ENCODE data around the gene RTL9. TPM values are rescaled to one million over a fixed set of nuclear protein-coding genes. Genes with fewer than 3 reads are reported as not detected.

RTL9 gene
- total and polyA plus RNA-seq, 9 of the 15 experiments (the other 6 are each of a cell fraction or from before 2014, with no cell fraction given): 0.04 to 0.35 (median 0.13) TPM; not detected in 1

DNA sequence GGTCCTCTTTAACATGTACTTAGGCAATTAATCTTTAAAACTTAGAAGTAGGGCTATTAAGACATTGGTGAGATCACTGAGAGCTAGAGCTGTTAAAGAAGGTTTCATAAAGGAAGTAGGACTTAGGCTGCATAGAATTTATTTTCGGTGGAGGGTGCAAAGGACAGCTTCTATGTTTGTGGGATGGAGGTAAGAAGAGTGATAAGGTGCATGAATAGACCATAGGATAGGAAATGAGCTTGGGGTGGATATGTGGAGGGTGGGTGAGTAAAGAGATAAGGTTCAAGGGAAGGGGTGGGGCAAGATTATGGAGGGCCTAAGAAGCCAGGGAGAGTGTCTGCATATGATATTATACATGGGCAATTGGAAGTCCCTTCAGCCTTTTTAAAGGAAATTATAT, 15.9 kb downstream of the RTL9 start (continued):
- 0 out of 2 replicates have a peak, but pooled peaks have one; percentile 46 for TF ChIP-seq CHAMP1 (IDR thresholded peaks at IDR 0.05)
- TF ChIP-seq, protein P1, sequence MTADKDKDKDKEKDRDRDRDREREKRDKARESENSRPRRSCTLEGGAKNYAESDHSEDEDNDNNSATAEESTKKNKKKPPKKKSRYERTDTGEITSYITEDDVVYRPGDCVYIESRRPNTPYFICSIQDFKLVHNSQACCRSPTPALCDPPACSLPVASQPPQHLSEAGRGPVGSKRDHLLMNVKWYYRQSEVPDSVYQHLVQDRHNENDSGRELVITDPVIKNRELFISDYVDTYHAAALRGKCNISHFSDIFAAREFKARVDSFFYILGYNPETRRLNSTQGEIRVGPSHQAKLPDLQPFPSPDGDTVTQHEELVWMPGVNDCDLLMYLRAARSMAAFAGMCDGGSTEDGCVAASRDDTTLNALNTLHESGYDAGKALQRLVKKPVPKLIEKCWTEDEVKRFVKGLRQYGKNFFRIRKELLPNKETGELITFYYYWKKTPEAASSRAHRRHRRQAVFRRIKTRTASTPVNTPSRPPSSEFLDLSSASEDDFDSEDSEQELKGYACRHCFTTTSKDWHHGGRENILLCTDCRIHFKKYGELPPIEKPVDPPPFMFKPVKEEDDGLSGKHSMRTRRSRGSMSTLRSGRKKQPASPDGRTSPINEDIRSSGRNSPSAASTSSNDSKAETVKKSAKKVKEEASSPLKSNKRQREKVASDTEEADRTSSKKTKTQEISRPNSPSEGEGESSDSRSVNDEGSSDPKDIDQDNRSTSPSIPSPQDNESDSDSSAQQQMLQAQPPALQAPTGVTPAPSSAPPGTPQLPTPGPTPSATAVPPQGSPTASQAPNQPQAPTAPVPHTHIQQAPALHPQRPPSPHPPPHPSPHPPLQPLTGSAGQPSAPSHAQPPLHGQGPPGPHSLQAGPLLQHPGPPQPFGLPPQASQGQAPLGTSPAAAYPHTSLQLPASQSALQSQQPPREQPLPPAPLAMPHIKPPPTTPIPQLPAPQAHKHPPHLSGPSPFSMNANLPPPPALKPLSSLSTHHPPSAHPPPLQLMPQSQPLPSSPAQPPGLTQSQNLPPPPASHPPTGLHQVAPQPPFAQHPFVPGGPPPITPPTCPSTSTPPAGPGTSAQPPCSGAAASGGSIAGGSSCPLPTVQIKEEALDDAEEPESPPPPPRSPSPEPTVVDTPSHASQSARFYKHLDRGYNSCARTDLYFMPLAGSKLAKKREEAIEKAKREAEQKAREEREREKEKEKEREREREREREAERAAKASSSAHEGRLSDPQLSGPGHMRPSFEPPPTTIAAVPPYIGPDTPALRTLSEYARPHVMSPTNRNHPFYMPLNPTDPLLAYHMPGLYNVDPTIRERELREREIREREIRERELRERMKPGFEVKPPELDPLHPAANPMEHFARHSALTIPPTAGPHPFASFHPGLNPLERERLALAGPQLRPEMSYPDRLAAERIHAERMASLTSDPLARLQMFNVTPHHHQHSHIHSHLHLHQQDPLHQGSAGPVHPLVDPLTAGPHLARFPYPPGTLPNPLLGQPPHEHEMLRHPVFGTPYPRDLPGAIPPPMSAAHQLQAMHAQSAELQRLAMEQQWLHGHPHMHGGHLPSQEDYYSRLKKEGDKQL (CRISPR knock-in tag; IDR thresholded peaks at IDR 0.05; ENCODE audit: borderline replicate concordance): no peak
- TF ChIP-seq ARNT (IDR thresholded peaks at IDR 0.05): 0 out of 4 replicates have a peak, but pooled peaks of 1 of the 2 experiments have one; percentile 18
- TF ChIP-seq PRDM10 (IDR thresholded peaks at IDR 0.05; ENCODE audit: partially characterized antibody): peak; percentile 44
- TF ChIP-seq SNIP1 (IDR thresholded peaks at IDR 0.05; ENCODE audit: low read depth): no peak
- TF ChIP-seq ZNF263 (CRISPR knock-in tag; IDR thresholded peaks at IDR 0.05; ENCODE audit: borderline replicate concordance): no peak
- no peak for TF ChIP-seq ZNF668 (CRISPR knock-in tag; IDR thresholded peaks at IDR 0.05)
- TF ChIP-seq, protein P2, sequence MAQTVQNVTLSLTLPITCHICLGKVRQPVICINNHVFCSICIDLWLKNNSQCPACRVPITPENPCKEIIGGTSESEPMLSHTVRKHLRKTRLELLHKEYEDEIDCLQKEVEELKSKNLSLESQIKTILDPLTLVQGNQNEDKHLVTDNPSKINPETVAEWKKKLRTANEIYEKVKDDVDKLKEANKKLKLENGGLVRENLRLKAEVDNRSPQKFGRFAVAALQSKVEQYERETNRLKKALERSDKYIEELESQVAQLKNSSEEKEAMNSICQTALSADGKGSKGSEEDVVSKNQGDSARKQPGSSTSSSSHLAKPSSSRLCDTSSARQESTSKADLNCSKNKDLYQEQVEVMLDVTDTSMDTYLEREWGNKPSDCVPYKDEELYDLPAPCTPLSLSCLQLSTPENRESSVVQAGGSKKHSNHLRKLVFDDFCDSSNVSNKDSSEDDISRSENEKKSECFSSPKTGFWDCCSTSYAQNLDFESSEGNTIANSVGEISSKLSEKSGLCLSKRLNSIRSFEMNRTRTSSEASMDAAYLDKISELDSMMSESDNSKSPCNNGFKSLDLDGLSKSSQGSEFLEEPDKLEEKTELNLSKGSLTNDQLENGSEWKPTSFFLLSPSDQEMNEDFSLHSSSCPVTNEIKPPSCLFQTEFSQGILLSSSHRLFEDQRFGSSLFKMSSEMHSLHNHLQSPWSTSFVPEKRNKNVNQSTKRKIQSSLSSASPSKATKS (CRISPR knock-in tag; IDR thresholded peaks at IDR 0.05): no peak
- TF ChIP-seq TCF3 (CRISPR knock-in tag; IDR thresholded peaks at IDR 0.05): peak; percentile 53
- TF ChIP-seq CTBP1 (IDR thresholded peaks at IDR 0.05; ENCODE audit: borderline replicate concordance): peak; percentile 32; the same call in 1 of the 2 replicates
- no peak for TF ChIP-seq RNF2 (IDR thresholded peaks at IDR 0.05)
- no peak for TF ChIP-seq NUFIP1 (IDR thresholded peaks at IDR 0.05; ENCODE audit: partially characterized antibody)
- TF ChIP-seq KDM1A (IDR thresholded peaks at IDR 0.05): peak; percentile 52 to 60; a peak in 3 of 4 replicates
- no peak for TF ChIP-seq BCL6 (CRISPR knock-in tag; IDR thresholded peaks at IDR 0.05)

Measured in K562 (cell line).